Ammon's horn (tissue), 1 donor: ENCODE measurements around the gene CSMD2.

Source experiments
- DNase-seq: peaks from one replicate; pipeline ENCODE4 v3.0.0-alpha.2; 2016; ENCODE audit warnings: low spot score

CSMD2 gene

GRCh38 chr1:33818071-33818470 is 347.0 kb downstream of the CSMD2 start:
- DNase-seq: no peak

GRCh38 chr1:33815061-33815460 is 350.0 kb downstream of the CSMD2 start:
- DNase-seq: no peak

GRCh38 chr1:33814166-33814565 is 350.9 kb downstream of the CSMD2 start:
- DNase-seq: no peak

- no peak for DNase-seq
These were observed 354.5 kb downstream of the CSMD2 start for GRCh38 chr1:33810571-33810970.

GRCh38 chr1:33805988-33806387 is 359.0 kb downstream of the CSMD2 start:
- no peak for DNase-seq

GRCh38 chr1:33802268-33802667 is 362.8 kb downstream of the CSMD2 start:
- DNase-seq: no peak

GRCh38 chr1:33797849-33798248 is 367.2 kb downstream of the CSMD2 start:
- no peak for DNase-seq

GRCh38 chr1:33792651-33793050 is 372.4 kb downstream of the CSMD2 start:
- no peak for DNase-seq

GRCh38 chr1:33792216-33792615 is 372.8 kb downstream of the CSMD2 start:
- no peak for DNase-seq

GRCh38 chr1:33791251-33791650 is 373.8 kb downstream of the CSMD2 start:
- no peak for DNase-seq

GRCh38 chr1:33790577-33790976 is 374.5 kb downstream of the CSMD2 start:
- DNase-seq: no peak

- DNase-seq: no peak
These were observed 380.2 kb downstream of the CSMD2 start for GRCh38 chr1:33784876-33785275.

GRCh38 chr1:33782776-33783175 is 382.3 kb downstream of the CSMD2 start:
- no peak for DNase-seq

GRCh38 chr1:33781652-33782051 is 383.4 kb downstream of the CSMD2 start:
- no peak for DNase-seq

GRCh38 chr1:33777337-33777736 is 387.7 kb downstream of the CSMD2 start:
- no peak for DNase-seq

GRCh38 chr1:33768821-33769220 is 396.2 kb downstream of the CSMD2 start:
- no peak for DNase-seq

GRCh38 chr1:33768106-33768505 is 396.9 kb downstream of the CSMD2 start:
- no peak for DNase-seq

- DNase-seq: no peak
These were observed 400.9 kb downstream of the CSMD2 start for GRCh38 chr1:33764149-33764548.

GRCh38 chr1:33763406-33763805 is 401.6 kb downstream of the CSMD2 start:
- DNase-seq: no peak

- no peak for DNase-seq
These were observed 402.1 kb downstream of the CSMD2 start for GRCh38 chr1:33762962-33763361.

- no peak for DNase-seq
These were observed 402.8 kb downstream of the CSMD2 start for GRCh38 chr1:33762109-33762830.

GRCh38 chr1:33758698-33759097 is 406.3 kb downstream of the CSMD2 start:
- DNase-seq: no peak

GRCh38 chr1:33753087-33753856 is 411.8 kb downstream of the CSMD2 start:
- DNase-seq: no peak

- DNase-seq: no peak
These were observed 419.1 kb downstream of the CSMD2 start for GRCh38 chr1:33745942-33746341.
